Astrocyte (in vitro differentiated cells and primary cell): Measurements from ENCODE around the gene GOLGA6A. TPM values are rescaled to one million over a fixed set of nuclear protein-coding genes. Genes with fewer than 3 reads are reported as not detected.

Experiments
- DNase-seq: peaks from one replicate; pipeline ENCODE4 v3.0.0-alpha.2; 2010; ENCODE audit warnings: low read depth
- FAIRE-seq: peaks from 2 replicates; lab custom pipeline; 2011; peaks lifted over from hg19 to GRCh38; lab: Jason Lieb, UNC
- H2AFZ ChIP-seq: 2 replicates; pipeline ENCODE4 v1.6.0; 2012; ENCODE audit warnings: low read depth, low read length, inconsistent platforms
- H3K27ac ChIP-seq: 2 replicates; pipeline ENCODE4 v1.5.1; 2011; ENCODE audit warnings: low read depth, low read length, inconsistent platforms
- H3K27me3 ChIP-seq: 2 replicates; pipeline ENCODE4 v1.6.0; 2011; ENCODE audit warnings: low read length, inconsistent platforms; ENCODE audit not compliant: insufficient read depth
- H3K36me3 ChIP-seq: 2 replicates; pipeline ENCODE4 v1.5.1; 2011; ENCODE audit warnings: low read length, inconsistent platforms; ENCODE audit not compliant: insufficient read depth
- H3K4me1 ChIP-seq: 2 replicates; pipeline ENCODE4 v1.5.1; 2011; ENCODE audit warnings: low read length, inconsistent platforms; ENCODE audit not compliant: insufficient read depth
- H3K4me2 ChIP-seq: 2 replicates; pipeline ENCODE4 v1.6.0; 2012; ENCODE audit warnings: low read length, inconsistent platforms
- H3K4me3 ChIP-seq: 2 replicates; pipeline ENCODE4 v1.5.1; 2011; ENCODE audit warnings: low read depth, mild to moderate bottlenecking, low read length, inconsistent platforms; ENCODE audit not compliant: insufficient read depth
- H3K79me2 ChIP-seq: 2 replicates; pipeline ENCODE4 v1.6.0; 2012; ENCODE audit warnings: mild to moderate bottlenecking, low read length, inconsistent platforms; ENCODE audit not compliant: insufficient read depth
- H3K9ac ChIP-seq: 2 replicates; pipeline ENCODE4 v1.6.0; 2012; ENCODE audit warnings: mild to moderate bottlenecking, low read length, inconsistent platforms
- H3K9me3 ChIP-seq: 2 replicates; pipeline ENCODE4 v1.5.1; 2012; ENCODE audit warnings: low read depth, mild to moderate bottlenecking, low read length, inconsistent platforms; ENCODE audit not compliant: insufficient read depth
- H4K20me1 ChIP-seq: 2 replicates; pipeline ENCODE4 v1.6.0; 2012; ENCODE audit warnings: low read length, inconsistent platforms; ENCODE audit not compliant: insufficient read depth
- H3K27ac Mint-ChIP-seq: one replicate; pipeline ENCODE4 v1.8.0; 2021; ENCODE audit warnings: mild to moderate bottlenecking, mixed read lengths; ENCODE audit not compliant: unreplicated experiment
- H3K27me3 Mint-ChIP-seq: one replicate; pipeline ENCODE4 v1.8.0; 2021; ENCODE audit warnings: low read depth, mixed read lengths; ENCODE audit not compliant: unreplicated experiment
- H3K36me3 Mint-ChIP-seq: one replicate; pipeline ENCODE4 v1.8.0; 2021; ENCODE audit warnings: low read depth, mixed read lengths; ENCODE audit not compliant: unreplicated experiment
- H3K4me1 Mint-ChIP-seq: one replicate; pipeline ENCODE4 v1.8.0; 2021; ENCODE audit warnings: low read depth, mixed read lengths; ENCODE audit not compliant: unreplicated experiment
- H3K4me3 Mint-ChIP-seq: one replicate; pipeline ENCODE4 v1.8.0; 2021; ENCODE audit warnings: mild to moderate bottlenecking, moderate library complexity, mixed read lengths; ENCODE audit not compliant: unreplicated experiment
- H3K9me3 Mint-ChIP-seq: one replicate; pipeline ENCODE4 v1.8.0; 2021; ENCODE audit warnings: mild to moderate bottlenecking, mixed read lengths; ENCODE audit not compliant: unreplicated experiment
- CTCF ChIP-seq: IDR thresholded peaks from 2 replicates; pipeline ENCODE4 v1.5.1; 2011; ENCODE audit warnings: low read depth, mild to moderate bottlenecking, inconsistent platforms, low read length, moderate library complexity; ENCODE audit not compliant: insufficient read depth
- EZH2 ChIP-seq: IDR thresholded peaks from 2 replicates; pipeline ENCODE4 v1.6.1; 2012; ENCODE audit warnings: mild to moderate bottlenecking, low read length, inconsistent platforms; ENCODE audit not compliant: insufficient read depth
- total RNA-seq: library from RNA; stranded (reverse); gene quantifications from 2 replicates; pipeline ENCODE4 v1.2.1, GENCODE V29; 2021

GOLGA6A gene
- total RNA-seq, 1 donor from 2014 or later, result 0.30 TPM

DNA sequence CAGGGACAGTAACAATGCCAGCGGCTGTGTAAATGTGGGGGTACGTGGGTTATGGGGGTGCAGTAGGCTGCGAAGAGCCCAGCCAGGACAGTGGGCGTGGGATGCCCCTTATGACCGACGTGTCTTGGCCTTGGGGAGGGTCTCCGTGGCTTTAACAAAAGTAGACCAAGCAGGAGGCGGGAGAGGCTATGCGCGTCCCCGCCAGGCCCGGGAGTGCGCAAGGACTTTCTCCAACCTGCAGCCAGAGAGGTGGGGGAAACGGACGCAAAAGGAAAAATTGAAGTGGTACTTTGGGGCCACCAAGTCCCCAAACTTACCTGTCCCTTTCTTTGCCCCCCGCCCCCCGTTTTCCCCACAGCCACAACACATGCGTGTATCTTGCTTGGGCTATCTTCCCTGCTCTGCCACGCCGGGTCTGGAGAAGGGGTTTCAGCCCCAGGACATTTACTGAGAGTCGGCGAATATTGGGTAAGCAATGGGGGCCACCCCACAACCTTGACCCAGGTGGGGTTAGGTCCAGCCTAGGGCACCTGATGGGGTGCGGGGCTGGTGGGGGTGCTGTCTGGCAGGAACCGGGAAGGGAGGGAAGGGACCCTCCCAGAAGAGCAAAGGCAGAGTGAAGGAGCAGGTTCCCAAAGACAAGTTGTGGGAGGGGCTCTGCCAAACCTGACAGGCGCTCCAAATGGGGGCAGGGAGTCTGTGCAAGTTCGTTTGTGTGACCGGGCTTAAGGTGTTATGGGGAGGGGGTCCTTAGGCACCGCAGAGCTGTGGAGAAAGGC lies 48.7 kb upstream of the GOLGA6A start:
- Mint-ChIP-seq H3K4me1 (peaks cover 2% of the 10 kb centered on the region), H3K4me3 (no peak overlapping the region), H3K9me3 (peaks cover 34% of the 10 kb centered on the region), H3K27ac (peak overlapping the region; percentile 93), H3K36me3 (no peaks in the 10 kb centered on the region), H3K27me3 (peaks cover 64% of the 10 kb centered on the region)
- Histone ChIP-seq H3K9me3 (peaks cover 18% of the 10 kb centered on the region), H3K79me2 (no peaks in the 10 kb centered on the region), H3K4me1 (peaks cover 29% of the 10 kb centered on the region), H2AFZ (no peak overlapping the region), H3K36me3 (no peaks in the 10 kb centered on the region), H3K27me3 (peaks cover 71% of the 10 kb centered on the region), H3K4me3 (no peak overlapping the region), H3K4me2 (peak overlapping the region; percentile 67), H4K20me1 (no peaks in the 10 kb centered on the region), H3K9ac (no peak overlapping the region), H3K27ac (no peak overlapping the region)
- FAIRE-seq, result no peak
- DNase-seq, result no peak
- TF ChIP-seq CTCF (no peak), EZH2 (peak; percentile 37)

GRCh38 chr15:74130155-74130848 lies 48.0 kb upstream of the GOLGA6A start, which contains the start of gene ISLR2:
TSS of gene ISLR2 (plus strand) at chr15:74130586. CDS start at chr15:74132755, 2,169 bp downstream.
- Mint-ChIP-seq H3K27ac (peak within 1 kb of the TSS; percentile 93), H3K27me3 (peaks cover 63% of the 10 kb centered on the region), H3K9me3 (peaks cover 32% of the 10 kb centered on the region), H3K4me1 (peaks cover 2% of the 10 kb centered on the region), H3K4me3 (no peak within 1 kb of the TSS), H3K36me3 (no peaks in the 10 kb centered on the region)
- no peak within 1 kb of the TSS for H3K27ac ChIP-seq
- H2AFZ ChIP-seq, result peak within 1 kb of the TSS; percentile 41
- H3K9me3 ChIP-seq, result peaks cover 18% of the 10 kb centered on the region
- H3K9ac ChIP-seq, result no peak within 1 kb of the TSS
- H3K4me2 ChIP-seq, result peak within 1 kb of the TSS; percentile 88
- FAIRE-seq, result no peak
- H3K4me1 ChIP-seq, result peaks cover 23% of the 10 kb centered on the region
- H4K20me1 ChIP-seq, result no peaks in the 10 kb centered on the region
- H3K27me3 ChIP-seq, result peaks cover 75% of the 10 kb centered on the region
- H3K79me2 ChIP-seq, result no peaks in the 10 kb centered on the region
- no peaks in the 10 kb centered on the region for H3K36me3 ChIP-seq
- DNase-seq, result no peak
- H3K4me3 ChIP-seq, result peak within 1 kb of the TSS; percentile 23
- no peak for TF ChIP-seq CTCF
- TF ChIP-seq EZH2, result peak; percentile 4
